Upper lobe of right lung (tissue), 1 donor: Measurements from ENCODE around the gene TOR4A. TPM values are rescaled to one million over a fixed set of nuclear protein-coding genes. Genes with fewer than 3 reads are reported as not detected.

Experiments
- ATAC-seq: fragments of 200-7000 bp; cut with Tn5 transposase; one replicate; pipeline ENCODE4 v1.9.1; 2020; ENCODE audit warnings: mild to moderate bottlenecking, moderate library complexity
- DNase-seq: peaks from one replicate; pipeline ENCODE4 v3.0.0-alpha.2; 2020
- H3K27ac ChIP-seq: fragments of 200-600 bp; one replicate; pipeline ENCODE4 v1.8.0; 2022
- H3K27me3 ChIP-seq: fragments of 200-600 bp; one replicate; pipeline ENCODE4 v1.8.0; 2022; ENCODE audit warnings: mild to moderate bottlenecking
- H3K36me3 ChIP-seq: fragments of 200-600 bp; one replicate; pipeline ENCODE4 v1.8.0; 2022
- H3K4me1 ChIP-seq: fragments of 200-600 bp; one replicate; pipeline ENCODE4 v1.8.0; 2022
- H3K4me3 ChIP-seq: fragments of 200-600 bp; one replicate; pipeline ENCODE4 v1.8.0; 2022; ENCODE audit warnings: mild to moderate bottlenecking
- H3K9me3 ChIP-seq: fragments of 200-600 bp; one replicate; pipeline ENCODE4 v1.8.0; 2022
- intact Hi-C: fragments of 100-400 bp; cut with DNase I; formaldehyde crosslinking; loops from one replicate; pipeline ENCODE4 v1.11.0; 2022
- total RNA-seq: library from RNA; stranded (reverse); fragmentation: NEBNext Ultra II Directional; extraction: Animal tissue kit (Norgen Biotek cat#: 25700); gene quantifications from one replicate; pipeline ENCODE4 v1.2.1, GENCODE V29; 2021
- TF ChIP-seq, protein P1 (sequence below): fragments of 200-600 bp; IDR thresholded peaks from one replicate; pipeline ENCODE4 v1.8.0; 2022; ENCODE audit warnings: antibody characterized with exemption
- donor health status: DM: no; HTN: yes; CAD: no; lungs with severe emphysema.

Gene TOR4A
- total RNA-seq, 1 donor from 2014 or later: 27.4 TPM

DNA sequence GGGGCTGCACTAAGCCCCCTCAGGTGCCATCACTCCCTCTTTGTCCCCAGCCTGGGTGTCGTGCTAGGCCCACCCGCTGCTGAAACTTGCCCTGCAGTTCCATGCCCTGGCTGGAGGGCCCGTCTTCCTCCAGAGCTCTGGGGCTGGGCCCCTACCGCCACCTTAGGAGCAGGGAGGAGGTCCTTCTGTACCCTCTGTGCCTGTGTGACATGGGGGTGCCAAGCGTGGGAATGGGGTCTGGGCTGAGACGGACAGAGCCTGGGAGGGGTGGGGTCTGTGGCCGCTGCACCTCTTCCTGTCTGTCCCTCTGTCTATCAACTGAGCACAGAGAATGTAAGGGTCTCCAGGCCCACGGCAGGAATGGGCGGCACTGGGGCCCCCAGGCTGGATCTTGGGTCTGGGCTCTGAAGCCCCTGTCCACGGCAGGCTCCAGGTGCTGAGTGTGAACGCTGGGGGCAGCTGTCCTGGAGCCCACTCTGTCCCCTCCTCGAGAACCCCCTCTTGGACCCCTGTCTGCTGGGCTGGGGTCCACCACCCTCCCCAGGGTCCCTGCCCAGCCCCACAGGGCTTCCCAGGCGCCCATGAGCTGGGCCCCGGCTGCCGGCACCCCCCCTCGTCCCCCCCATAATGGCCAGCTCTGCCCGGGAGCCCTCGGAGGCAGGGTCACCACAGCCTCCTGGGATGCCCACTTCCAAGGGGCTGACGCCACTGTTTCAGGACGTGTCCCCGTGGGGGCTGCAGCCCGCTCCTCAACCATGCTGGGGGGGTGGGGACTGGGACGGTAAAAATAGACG, 40.4 kb downstream of the TOR4A start:
- no peak for DNase-seq

DNA sequence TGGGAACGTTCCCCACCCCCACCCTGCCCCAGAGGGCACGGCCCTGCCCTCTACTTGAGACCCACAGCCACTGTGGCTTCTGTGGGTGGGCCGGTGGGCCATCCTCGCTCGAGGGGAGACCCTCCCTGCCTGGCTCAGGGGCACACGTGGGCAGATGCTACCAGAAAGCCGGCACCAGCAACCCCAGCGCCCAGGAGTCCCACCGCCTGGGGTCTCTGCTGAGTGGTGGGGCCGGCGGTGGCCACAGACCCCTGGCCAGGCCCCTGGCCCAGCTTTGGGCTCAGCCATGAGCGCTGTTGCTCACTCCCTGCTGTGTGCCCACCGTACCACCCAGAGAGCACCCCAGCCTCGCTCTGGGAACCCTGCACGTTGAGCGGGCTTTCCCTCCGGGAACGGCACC, 41.1 kb downstream of the TOR4A start:
- Histone ChIP-seq H3K4me3 (no peak overlapping the region), H3K36me3 (no peaks in the 10 kb centered on the region), H3K9me3 (no peaks in the 10 kb centered on the region), H3K27me3 (peaks cover 17% of the 10 kb centered on the region), H3K27ac (peak overlapping the region; percentile 68), H3K4me1 (peaks cover 28% of the 10 kb centered on the region)
- DNase-seq (no peak), ATAC-seq (no peak)
- TF ChIP-seq, protein P1, sequence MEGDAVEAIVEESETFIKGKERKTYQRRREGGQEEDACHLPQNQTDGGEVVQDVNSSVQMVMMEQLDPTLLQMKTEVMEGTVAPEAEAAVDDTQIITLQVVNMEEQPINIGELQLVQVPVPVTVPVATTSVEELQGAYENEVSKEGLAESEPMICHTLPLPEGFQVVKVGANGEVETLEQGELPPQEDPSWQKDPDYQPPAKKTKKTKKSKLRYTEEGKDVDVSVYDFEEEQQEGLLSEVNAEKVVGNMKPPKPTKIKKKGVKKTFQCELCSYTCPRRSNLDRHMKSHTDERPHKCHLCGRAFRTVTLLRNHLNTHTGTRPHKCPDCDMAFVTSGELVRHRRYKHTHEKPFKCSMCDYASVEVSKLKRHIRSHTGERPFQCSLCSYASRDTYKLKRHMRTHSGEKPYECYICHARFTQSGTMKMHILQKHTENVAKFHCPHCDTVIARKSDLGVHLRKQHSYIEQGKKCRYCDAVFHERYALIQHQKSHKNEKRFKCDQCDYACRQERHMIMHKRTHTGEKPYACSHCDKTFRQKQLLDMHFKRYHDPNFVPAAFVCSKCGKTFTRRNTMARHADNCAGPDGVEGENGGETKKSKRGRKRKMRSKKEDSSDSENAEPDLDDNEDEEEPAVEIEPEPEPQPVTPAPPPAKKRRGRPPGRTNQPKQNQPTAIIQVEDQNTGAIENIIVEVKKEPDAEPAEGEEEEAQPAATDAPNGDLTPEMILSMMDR: no peak
- intact Hi-C loops: no loop called here

More for the DNA sequence above, 40.4 kb downstream of the TOR4A start:
- Histone ChIP-seq H3K9me3 (no peaks in the 10 kb centered on the region), H3K27ac (no peak overlapping the region), H3K36me3 (no peaks in the 10 kb centered on the region), H3K27me3 (peaks cover 17% of the 10 kb centered on the region), H3K4me3 (no peak overlapping the region), H3K4me1 (peaks cover 28% of the 10 kb centered on the region)
- intact Hi-C loops: no loop called here
- no peak for ATAC-seq
- TF ChIP-seq, protein P1: no peak

DNA sequence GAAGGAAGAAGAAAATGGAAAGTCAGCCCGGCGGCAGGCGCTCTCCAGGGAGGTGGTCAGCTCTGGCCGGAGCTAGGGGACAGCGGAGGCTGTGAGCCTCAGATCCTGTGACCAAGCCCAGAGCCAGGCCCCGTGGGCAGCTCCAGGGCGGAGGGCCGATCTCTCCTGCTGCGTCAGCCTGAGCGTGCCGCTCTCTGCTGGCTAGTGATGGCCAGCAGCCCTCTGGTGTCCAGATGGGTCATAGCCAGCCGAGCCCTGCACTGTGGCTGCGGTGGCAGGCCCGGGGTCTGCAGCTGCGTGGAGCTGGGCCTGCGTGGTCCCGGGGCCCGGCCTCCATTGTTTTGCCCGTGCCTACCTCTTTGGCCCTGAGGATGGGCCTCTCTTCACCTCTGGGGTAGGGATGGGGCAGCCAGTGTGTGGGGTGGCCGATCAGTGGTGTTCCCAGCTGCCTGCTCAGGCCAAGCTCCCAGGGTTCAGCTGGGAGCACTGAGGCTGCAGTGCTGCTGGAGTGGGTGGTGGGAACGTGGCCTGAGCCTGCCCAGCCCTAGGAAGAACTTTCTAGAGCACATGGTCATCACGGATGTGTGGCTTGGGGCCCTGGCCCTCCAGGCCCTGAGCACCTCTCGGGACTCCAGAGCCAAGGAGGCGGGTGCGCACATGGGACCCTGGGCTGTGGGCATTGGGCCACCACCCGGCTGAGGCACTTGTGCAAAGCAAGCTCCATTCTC, 41.6 kb downstream of the TOR4A start:
- peak overlapping the region; percentile 68 for H3K27ac ChIP-seq
- peaks cover 28% of the 10 kb centered on the region for H3K4me1 ChIP-seq
- H3K27me3 ChIP-seq: peaks cover 17% of the 10 kb centered on the region
- H3K36me3 ChIP-seq: no peaks in the 10 kb centered on the region
- H3K4me3 ChIP-seq: no peak overlapping the region
- ATAC-seq: peak; percentile 27
- DNase-seq: no peak
- TF ChIP-seq, protein P1: peak; percentile 41
- no peaks in the 10 kb centered on the region for H3K9me3 ChIP-seq
- intact Hi-C loops: no loop called here

DNA sequence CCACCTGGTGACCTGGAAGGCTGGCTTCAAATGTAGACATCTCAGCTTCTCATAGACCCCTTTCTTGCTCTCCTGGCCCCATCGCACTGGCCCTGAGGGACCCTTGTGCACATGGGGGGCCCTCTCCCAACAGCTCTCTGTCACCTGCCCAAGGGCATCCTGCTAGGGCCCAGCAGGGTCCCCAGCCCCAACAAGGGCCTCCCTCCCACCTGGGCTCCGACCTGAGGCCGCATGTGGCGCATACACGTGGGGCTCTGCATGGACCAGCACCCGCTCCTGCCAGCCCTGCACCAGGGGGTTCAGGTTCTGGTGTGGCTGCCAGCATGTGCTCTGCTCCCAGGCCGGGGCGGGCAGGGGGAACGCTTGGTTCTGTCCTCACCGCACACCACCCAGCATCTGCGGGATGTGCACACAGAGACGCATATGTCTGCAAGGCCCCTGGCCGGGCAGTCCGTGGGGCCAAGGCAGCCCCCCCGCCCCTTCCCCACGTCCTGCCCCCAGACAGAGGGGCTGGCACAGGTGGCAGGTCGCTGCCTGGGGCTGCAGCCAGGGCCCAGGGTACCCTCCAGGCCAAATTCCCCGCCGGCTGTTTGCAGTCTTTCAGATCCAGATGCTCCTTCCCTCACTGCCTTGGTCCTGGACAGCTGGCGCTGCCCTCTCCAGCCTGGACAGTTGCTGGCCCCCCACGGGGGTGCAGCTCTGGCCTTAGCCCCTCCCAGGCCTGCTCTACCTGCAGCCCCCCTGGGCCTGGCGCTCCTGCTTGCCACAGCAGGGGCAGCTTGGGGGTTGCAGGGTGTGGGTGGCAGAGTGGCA, 42.4 kb downstream of the TOR4A start:
- Histone ChIP-seq H3K27ac (peak overlapping the region; percentile 6), H3K36me3 (no peaks in the 10 kb centered on the region), H3K4me3 (no peak overlapping the region), H3K9me3 (no peaks in the 10 kb centered on the region), H3K27me3 (peaks cover 16% of the 10 kb centered on the region), H3K4me1 (peaks cover 28% of the 10 kb centered on the region)
- intact Hi-C loops: no loop called here
- ATAC-seq (no peak), DNase-seq (no peak)
- TF ChIP-seq, protein P1: no peak

DNA sequence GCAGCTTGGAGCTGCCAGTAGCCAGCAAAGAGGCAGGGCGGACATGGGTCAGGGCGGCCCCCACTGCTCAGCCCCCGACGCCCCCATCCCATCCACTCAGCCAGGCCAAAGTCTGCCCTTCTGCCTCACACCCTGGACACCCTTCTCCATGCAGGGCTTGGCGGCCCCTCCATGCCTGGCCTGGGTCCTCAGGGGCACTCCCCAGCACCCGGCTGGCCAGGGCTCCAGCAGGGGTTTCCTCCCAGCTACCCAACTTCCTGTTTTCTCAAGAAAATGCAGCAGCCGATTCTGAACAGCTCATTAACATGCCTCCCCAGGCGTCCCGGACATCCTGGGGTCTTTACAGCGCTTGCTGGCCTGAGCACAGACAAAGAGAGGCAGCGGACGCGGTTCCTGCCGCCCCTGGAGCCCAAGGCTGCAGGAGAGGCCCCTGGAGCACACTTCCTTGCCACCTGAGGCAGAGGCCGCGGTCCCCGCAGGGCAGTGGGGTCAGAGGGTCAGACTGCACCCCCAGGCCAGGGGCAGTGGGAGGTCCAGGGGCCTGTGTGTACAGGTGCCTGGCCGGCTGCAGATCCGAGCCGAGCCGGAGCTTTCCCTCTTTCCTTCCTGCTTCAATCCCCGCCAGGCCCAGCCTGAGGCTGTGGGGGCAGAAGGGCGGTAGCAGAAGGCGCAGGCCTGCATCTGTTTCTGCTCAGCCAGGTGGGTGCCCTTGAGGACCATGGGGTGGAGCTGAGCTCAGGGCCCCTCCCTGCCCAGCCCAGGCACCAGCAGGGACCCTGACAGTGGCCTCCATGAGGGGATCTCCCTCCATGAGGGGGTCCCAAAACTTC, 43.2 kb downstream of the TOR4A start:
- intact Hi-C loops: no loop called here
- ATAC-seq: no peak
- Histone ChIP-seq H3K4me3 (no peak overlapping the region), H3K27ac (peak overlapping the region; percentile 55), H3K4me1 (peaks cover 28% of the 10 kb centered on the region), H3K27me3 (peaks cover 9% of the 10 kb centered on the region), H3K36me3 (no peaks in the 10 kb centered on the region), H3K9me3 (no peaks in the 10 kb centered on the region)
- TF ChIP-seq, protein P1: no peak
- peak; percentile 66 for DNase-seq
